COLO668 (cell line): ENCODE data around the gene ZBTB21.
"Not testable (repeated sequence)": the region's sequence is repeated elsewhere in the genome, so short reads cannot be mapped to it uniquely, and the experiment has no call there.

Experiments used
- DNase-seq: peaks from one replicate; lab custom pipeline; 2025; ENCODE audit not compliant: unreplicated experiment; lab: John Stamatoyannopoulos, UW

The ZBTB21 gene

GRCh38 chr21:41995577-41995976 is 14.6 kb downstream of the ZBTB21 start:
- DNase-seq, result no peak

GRCh38 chr21:41994613-41995012 is 15.5 kb downstream of the ZBTB21 start:
- DNase-seq, result not testable (repeated sequence)

GRCh38 chr21:41993744-41994143 is 16.4 kb downstream of the ZBTB21 start:
- DNase-seq, result no peak

- DNase-seq, result no peak
These were observed 17.6 kb downstream of the ZBTB21 start for GRCh38 chr21:41992576-41992975.

GRCh38 chr21:41991659-41992058 is 18.5 kb downstream of the ZBTB21 start:
- DNase-seq, result no peak

GRCh38 chr21:41989698-41990097 is 20.5 kb downstream of the ZBTB21 start:
- DNase-seq, result no peak

GRCh38 chr21:41987310-41987709 is 22.9 kb downstream of the ZBTB21 start:
- no peak for DNase-seq

- no peak for DNase-seq
These were observed 24.3 kb downstream of the ZBTB21 start for GRCh38 chr21:41985662-41986416.

- no peak for DNase-seq
These were observed 26.9 kb downstream of the ZBTB21 start for GRCh38 chr21:41983229-41983628.

- no peak for DNase-seq
These were observed 29.6 kb downstream of the ZBTB21 start for GRCh38 chr21:41980561-41980960.

GRCh38 chr21:41979751-41980369 is 30.3 kb downstream of the ZBTB21 start:
- DNase-seq, result no peak

- DNase-seq, result no peak
These were observed 30.8 kb downstream of the ZBTB21 start for GRCh38 chr21:41979335-41979734.

GRCh38 chr21:41977034-41977950 is 32.9 kb downstream of the ZBTB21 start:
- no peak for DNase-seq

- DNase-seq, result no peak
These were observed 33.5 kb downstream of the ZBTB21 start for GRCh38 chr21:41976611-41977010.

- no peak for DNase-seq
These were observed 34.5 kb downstream of the ZBTB21 start for GRCh38 chr21:41975391-41976272.

GRCh38 chr21:41974752-41975053 is 35.5 kb downstream of the ZBTB21 start:
- no peak for DNase-seq

- no peak for DNase-seq
These were observed 36.1 kb downstream of the ZBTB21 start for GRCh38 chr21:41973861-41974751.

GRCh38 chr21:41973427-41973831 is 36.7 kb downstream of the ZBTB21 start:
- DNase-seq, result peak; percentile 52

GRCh38 chr21:41972511-41973205 is 37.5 kb downstream of the ZBTB21 start:
- no peak for DNase-seq
